Measurements from ENCODE around the gene SDE2. TPM values are rescaled to one million over a fixed set of nuclear protein-coding genes. Genes with fewer than 3 reads are reported as not detected.
"Not testable (repeated sequence)": the region's sequence is repeated elsewhere in the genome, so short reads cannot be mapped to it uniquely, and the experiment has no call there.

Gene SDE2
- total RNA-seq, 4 donors from 2014 or later: 19.9 to 41.0 (median 27.3) TPM

DNA sequence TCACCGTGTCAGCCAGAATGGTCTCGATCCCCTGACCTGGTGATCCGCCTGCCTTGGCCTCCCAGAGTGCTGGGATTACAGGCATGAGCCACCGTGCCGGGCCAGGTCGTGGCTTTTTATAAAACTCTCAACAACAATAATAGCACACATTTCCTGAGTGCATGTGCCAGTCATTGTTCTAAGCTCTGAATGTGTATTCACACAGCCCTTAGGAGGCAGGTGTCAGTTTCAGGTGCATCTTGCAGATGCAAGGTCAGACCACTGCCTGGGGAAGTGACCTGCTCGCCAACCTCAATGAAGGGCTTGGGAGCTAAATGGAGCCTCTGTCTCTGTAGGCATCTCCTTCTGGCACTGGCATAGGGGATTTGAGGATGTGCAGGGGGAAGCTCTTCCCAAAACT lies 56.6 kb downstream of the SDE2 start:
- Histone ChIP-seq H3K4me3 (replicated peaks in 1 of 3) (no peak overlapping the region), H3K9me3 (no peaks in the 10 kb centered on the region), H3K4me1 (peaks cover 0 to 11% of the 10 kb centered on the region in 2 donors), H3K27me3 (no peaks in the 10 kb centered on the region), H3K36me3 (no peaks in the 10 kb centered on the region), H3K27ac (no peak overlapping the region)
- TF ChIP-seq POLR2A (IDR thresholded peaks at IDR 0.05): no peak
- TF ChIP-seq CTCF (IDR thresholded peaks at IDR 0.05): no peak
- WGBS, 2 donors: 59 to 73% methylated on average over 7 of the region's 7 CpGs
- DNase-seq: peak in 1 of 2 donors; percentile 22
- intact Hi-C loops (cut with DNase I): no loop called here

- H3K36me3 ChIP-seq: no peaks in the 10 kb centered on the region
- DNase-seq: no peak
- no peak overlapping the region for H3K4me3 ChIP-seq (replicated peaks in 1 of 3)
- H3K9me3 ChIP-seq: no peaks in the 10 kb centered on the region
- intact Hi-C loops (cut with DNase I): no loop called here
- WGBS, 2 donors: 24 to 43% methylated on average over 1 of the region's 1 CpG
- peaks cover 0 to 11% of the 10 kb centered on the region in 2 donors for H3K4me1 ChIP-seq
- no peak overlapping the region for H3K27ac ChIP-seq
- TF ChIP-seq CTCF (IDR thresholded peaks at IDR 0.05): no peak
- no peak for TF ChIP-seq POLR2A (IDR thresholded peaks at IDR 0.05)
- no peaks in the 10 kb centered on the region for H3K27me3 ChIP-seq
Observed at GRCh38 chr1:225941942-225942222, 57.3 kb downstream of the SDE2 start.

GRCh38 chr1:225941187-225941941 lies 57.8 kb downstream of the SDE2 start, which contains the start of gene LEFTY2:
TSS of gene LEFTY2 (minus strand) at chr1:225941220. CDS start at chr1:225941140, 80 bp downstream.
- intact Hi-C loops (cut with DNase I): no loop called here
- 70 to 76% methylated on average over 6 of the region's 6 CpGs for WGBS, 2 donors
- Histone ChIP-seq H3K9me3 (no peaks in the 10 kb centered on the region), H3K36me3 (no peaks in the 10 kb centered on the region), H3K27me3 (no peaks in the 10 kb centered on the region), H3K4me1 (peaks cover 0 to 11% of the 10 kb centered on the region in 2 donors), H3K4me3 (replicated peaks in 1 of 3) (no peak within 1 kb of the TSS), H3K27ac (no peak within 1 kb of the TSS)
- no peak for DNase-seq
- TF ChIP-seq CTCF (IDR thresholded peaks at IDR 0.05) (no peak), POLR2A (IDR thresholded peaks at IDR 0.05) (no peak)

- Histone ChIP-seq H3K36me3 (no peaks in the 10 kb centered on the region), H3K4me1 (peaks cover 0 to 11% of the 10 kb centered on the region in 2 donors), H3K27ac (no peak overlapping the region), H3K9me3 (no peaks in the 10 kb centered on the region), H3K27me3 (no peaks in the 10 kb centered on the region), H3K4me3 (replicated peaks in 1 of 3) (no peak overlapping the region)
- DNase-seq: no peak
- intact Hi-C loops (cut with DNase I): no loop called here
- TF ChIP-seq POLR2A (IDR thresholded peaks at IDR 0.05) (no peak), CTCF (IDR thresholded peaks at IDR 0.05) (no peak)
- WGBS, 2 donors: 72 to 86% methylated on average over 4 to 13 of the region's 25 CpGs
Observed at GRCh38 chr1:225940385-225941151, 58.6 kb downstream of the SDE2 start.

GRCh38 chr1:225939939-225940310 lies 59.2 kb downstream of the SDE2 start:
- H3K4me1 ChIP-seq: peaks cover 0 to 11% of the 10 kb centered on the region in 2 donors
- H3K27me3 ChIP-seq; H3K27ac ChIP-seq; H3K4me3 ChIP-seq (replicated peaks in 1 of 3); DNase-seq; H3K9me3 ChIP-seq; H3K36me3 ChIP-seq; intact Hi-C loops (cut with DNase I): not testable (repeated sequence)
- WGBS, 2 donors: 79% methylated on average over 4 of the region's 8 CpGs; no CpG with 5 or more reads in 1 of the 2 donors

DNA sequence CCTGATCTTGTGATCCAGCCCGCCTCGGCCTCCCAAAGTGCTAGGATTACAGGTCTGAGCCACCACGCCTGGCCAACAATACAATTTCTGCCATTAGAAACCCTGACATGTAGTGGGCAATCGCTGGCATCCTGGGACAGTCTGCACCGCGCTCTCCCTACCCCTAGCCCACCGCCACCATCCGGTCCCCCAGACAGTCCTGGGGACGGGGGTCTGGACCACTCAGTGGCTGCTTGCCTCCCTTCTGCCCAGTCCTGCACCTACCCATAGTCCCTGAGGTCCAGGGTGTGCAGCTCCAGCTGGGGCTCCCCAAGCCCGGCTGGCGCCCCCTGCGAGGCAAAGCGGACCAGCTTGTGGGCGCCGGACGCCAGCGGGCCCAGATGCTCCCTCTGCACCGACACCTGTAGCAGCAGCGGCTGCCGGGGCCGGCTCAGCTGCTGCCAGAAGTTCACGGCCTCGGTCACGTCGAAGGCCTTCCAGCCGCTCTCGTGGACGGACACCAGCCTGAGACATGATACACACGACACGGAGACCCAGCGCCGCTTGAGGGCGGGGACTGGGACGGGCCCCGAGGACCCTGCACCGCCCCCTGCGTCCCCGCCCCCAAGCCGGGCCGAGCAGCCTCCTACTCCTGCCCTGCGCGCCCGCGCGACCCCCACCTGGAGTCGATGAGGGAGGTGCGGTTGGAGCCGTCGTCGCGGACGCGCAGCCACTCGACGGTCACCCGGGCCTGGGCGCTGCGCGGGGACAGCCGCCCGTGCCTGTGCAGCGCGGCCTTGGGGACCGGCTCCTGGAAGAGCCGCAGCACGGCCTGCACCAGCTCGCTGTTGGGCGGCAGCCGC lies 59.8 kb downstream of the SDE2 start:
- H3K27me3 ChIP-seq; H3K9me3 ChIP-seq; intact Hi-C loops (cut with DNase I); H3K36me3 ChIP-seq; H3K27ac ChIP-seq; H3K4me3 ChIP-seq (replicated peaks in 1 of 3): not testable (repeated sequence)
- 89 to 93% methylated on average over 4 to 6 of the region's 69 CpGs for WGBS, 2 donors
- peak; percentile 12 to 23 for DNase-seq
- H3K4me1 ChIP-seq: peaks cover 0 to 11% of the 10 kb centered on the region in 2 donors

Measured in thyroid gland (tissue), 4 donors.